Measurements from ENCODE around the gene MGAT5.
A peak's percentile ranks its signal among the peaks of the same experiment; 100 is the strongest.

The MGAT5 gene

DNA sequence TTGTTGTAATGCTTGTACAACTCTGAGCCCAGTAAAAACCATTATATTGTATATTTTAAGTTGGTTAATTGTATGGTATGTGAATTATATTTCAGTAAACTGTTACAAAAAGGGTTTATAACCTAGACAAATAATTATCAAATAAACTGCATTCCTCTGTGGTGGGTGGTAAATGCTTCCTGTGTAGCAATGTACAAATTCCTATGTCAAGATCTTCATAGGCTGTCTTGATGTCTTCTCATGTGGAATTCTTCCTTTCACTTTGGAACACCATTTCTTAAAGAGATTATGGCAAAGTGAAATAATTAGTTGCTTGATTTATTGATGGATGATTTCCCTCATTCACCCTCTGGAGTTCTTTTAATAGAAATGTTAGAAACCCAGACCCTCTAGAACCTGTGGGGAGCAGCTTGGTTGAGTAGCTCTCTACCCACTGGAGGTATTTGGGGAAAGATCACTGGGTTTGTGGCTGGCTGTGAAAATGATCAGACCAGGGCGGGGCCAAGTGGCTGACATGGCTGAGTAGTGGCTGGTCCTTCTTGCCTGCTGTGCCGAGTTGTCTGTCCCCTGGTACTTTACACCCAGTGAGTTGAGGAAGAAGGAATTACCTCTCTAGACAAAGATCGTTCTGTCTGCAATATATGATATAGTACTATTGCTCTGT is 22.4 kb upstream of the MGAT5 start:
- TF ChIP-seq, protein P1, sequence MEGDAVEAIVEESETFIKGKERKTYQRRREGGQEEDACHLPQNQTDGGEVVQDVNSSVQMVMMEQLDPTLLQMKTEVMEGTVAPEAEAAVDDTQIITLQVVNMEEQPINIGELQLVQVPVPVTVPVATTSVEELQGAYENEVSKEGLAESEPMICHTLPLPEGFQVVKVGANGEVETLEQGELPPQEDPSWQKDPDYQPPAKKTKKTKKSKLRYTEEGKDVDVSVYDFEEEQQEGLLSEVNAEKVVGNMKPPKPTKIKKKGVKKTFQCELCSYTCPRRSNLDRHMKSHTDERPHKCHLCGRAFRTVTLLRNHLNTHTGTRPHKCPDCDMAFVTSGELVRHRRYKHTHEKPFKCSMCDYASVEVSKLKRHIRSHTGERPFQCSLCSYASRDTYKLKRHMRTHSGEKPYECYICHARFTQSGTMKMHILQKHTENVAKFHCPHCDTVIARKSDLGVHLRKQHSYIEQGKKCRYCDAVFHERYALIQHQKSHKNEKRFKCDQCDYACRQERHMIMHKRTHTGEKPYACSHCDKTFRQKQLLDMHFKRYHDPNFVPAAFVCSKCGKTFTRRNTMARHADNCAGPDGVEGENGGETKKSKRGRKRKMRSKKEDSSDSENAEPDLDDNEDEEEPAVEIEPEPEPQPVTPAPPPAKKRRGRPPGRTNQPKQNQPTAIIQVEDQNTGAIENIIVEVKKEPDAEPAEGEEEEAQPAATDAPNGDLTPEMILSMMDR (IDR thresholded peaks at IDR 0.05; ENCODE audit: extremely low read depth, missing control alignments) = no peak
- no peak for DNase-seq (ENCODE audit: low spot score)

DNA sequence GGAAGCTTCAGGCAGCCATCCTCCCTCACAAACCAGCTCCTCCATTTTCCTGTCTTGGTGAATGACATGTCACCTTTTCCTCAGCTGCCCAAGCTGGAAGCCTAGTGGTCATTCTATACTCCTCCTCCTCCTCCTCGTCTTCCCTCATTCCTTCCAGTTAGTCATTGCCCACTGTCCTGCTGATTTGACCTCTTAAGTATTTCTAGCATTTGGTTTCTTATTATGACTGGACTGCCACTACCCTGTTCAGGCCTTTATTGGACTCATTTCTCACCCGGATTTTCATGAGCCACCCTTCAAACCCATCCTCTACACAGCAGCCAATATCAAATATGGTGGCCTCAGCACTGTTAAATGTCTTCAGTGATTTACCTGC is 21.9 kb upstream of the MGAT5 start:
- no peak for DNase-seq (ENCODE audit: low spot score)
- TF ChIP-seq, protein P1 (IDR thresholded peaks at IDR 0.05; ENCODE audit: extremely low read depth, missing control alignments) = no peak

DNA sequence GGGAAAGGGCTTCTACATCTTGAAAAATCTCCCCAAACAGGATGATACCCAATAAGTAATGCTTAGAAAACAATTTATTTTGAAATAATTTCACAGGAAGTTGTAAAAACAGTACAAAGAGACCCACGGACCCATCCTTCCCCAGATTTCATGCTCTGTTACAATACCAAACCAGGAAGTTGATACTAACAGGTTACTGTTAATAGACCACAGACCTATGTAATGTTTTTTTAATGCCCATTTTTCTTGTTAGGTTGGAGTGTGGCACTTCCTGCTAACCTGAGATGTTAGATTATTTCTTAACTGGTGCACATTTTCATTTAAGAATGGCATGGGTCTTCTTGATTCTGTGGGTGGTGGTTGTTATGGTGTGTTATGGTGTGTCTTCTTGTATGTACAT is 21.4 kb upstream of the MGAT5 start:
- TF ChIP-seq, protein P1 (IDR thresholded peaks at IDR 0.05; ENCODE audit: extremely low read depth, missing control alignments) = no peak
- DNase-seq (ENCODE audit: low spot score) = no peak

DNA sequence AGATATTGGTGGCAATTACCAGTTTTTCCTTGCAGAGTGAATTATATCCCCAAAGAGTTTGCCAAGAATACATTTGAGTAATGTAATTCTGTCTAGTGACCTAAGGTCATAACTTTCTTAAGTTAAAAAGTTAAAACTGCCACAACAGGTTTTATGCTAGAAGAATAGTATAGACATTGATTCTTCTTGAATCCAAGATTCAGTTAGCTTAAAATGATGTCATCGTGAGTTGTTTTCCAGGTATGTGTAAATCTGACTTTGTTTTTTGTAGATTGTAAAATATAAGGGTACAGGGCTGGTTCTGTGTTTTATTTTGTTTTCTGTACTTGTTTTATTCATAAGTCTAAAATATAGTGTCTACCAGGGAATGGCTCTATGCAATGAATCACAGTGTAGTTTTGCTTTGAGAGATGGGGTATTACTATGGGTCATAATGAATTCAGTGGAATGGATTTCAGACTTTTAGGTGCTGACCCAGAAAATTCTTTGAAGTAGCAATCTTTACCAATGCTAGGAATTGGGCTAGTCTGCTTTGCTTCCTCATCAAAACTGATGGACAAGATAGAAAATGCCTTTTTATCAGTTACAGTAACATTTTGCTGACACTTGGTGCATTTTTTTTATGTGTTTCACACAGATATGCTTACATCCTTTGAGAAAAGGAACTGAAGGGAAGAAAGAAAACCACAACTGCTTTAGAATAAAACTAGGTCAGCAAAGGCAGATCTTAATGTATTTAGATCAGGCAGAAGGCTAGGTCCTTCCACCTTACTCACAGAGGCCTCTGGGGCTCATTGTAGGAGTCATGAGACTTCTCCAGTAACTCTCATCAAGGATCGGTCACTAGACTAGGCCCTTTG is 20.8 kb upstream of the MGAT5 start:
- TF ChIP-seq, protein P1 (IDR thresholded peaks at IDR 0.05; ENCODE audit: extremely low read depth, missing control alignments) = no peak
- DNase-seq (ENCODE audit: low spot score) = peak; percentile 24

DNA sequence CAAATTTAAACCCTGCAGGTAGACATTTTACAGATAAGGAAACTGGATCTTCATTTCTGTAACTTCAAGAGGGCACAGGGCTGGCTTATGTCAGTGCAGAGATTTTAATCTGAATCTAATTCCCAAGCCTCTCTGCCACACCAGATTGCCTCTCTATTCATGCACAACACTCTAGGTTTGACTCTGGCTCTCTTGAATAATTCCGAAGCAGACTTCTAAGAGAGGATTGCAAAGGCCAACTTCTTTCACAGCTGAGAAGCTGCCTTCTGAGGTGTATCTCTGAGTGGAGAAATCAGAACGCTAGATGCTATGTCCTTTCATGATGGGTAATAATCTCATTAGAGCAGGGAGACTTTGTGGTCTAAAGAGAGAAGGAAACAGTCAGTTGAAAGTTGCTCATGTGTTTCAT is 20.1 kb upstream of the MGAT5 start:
- peak; percentile 36 for DNase-seq (ENCODE audit: low spot score)
- TF ChIP-seq, protein P1 (IDR thresholded peaks at IDR 0.05; ENCODE audit: extremely low read depth, missing control alignments) = no peak

DNA sequence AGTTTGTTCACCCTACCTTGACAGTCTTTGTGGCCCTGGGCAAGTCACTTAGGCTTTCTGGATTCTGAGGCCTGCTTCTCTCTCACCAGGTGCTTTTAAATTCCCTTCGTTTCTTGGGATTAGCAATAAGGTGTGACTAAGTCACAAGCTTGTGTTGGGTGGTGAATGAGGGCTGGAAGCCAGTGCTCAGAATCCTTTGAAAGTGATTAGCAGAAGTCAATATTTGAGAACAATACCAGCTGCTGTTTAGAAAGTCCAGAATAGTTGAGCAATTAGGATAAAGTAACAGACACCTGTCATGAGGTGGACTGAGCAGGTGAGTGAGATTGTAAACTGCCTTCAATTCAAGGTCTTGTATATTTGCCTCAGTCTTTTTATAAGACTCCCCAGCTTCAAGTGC is 19.3 kb upstream of the MGAT5 start:
- DNase-seq (ENCODE audit: low spot score) = no peak
- TF ChIP-seq, protein P1 (IDR thresholded peaks at IDR 0.05; ENCODE audit: extremely low read depth, missing control alignments) = no peak

DNA sequence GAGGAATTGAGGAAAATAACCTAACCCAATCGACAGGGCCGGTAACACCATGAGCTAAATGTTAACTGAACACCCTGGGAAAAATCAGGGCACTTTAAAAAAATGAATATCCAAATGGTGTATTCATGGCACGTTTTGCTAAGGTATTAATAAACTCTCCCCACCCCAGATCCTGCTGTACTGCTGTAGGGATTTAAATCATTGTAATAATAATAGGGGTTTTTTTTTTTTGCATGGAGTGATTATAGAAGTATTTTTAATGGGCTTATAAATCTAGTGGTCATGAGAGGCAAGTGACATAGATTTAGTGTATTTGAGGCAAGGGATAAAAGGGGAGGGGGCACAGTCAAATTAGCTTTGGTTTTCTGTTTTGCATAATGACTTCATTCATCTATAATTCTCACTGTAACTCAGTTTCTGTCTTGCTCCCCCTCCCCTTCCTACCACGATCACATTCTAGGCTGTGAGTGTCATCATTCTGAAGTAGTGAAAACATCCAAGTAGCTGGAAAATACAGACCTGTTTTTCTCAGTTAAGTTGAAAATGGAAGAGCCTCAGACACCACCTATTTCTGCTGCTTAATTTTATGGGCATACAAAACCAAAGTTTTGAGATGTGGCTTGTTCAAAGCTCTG is 18.2 kb upstream of the MGAT5 start:
- TF ChIP-seq, protein P1 (IDR thresholded peaks at IDR 0.05; ENCODE audit: extremely low read depth, missing control alignments) = no peak
- no peak for DNase-seq (ENCODE audit: low spot score)

Measured in GM20000 (cell line).